Gastrocnemius medialis (tissue), 4 donors: ENCODE measurements around the gene TAS2R40. TPM values are rescaled to one million over a fixed set of nuclear protein-coding genes. Genes with fewer than 3 reads are reported as not detected.

Experiments used
- ATAC-seq, 2 donors: fragments of 150-250 bp; one replicate each; pipeline ENCODE4 v1.9.1; 2016
- DNase-seq, 2 donors: peaks; one replicate each; pipeline ENCODE4 v3.0.0-alpha.2; 2019
- H3K27ac ChIP-seq, 4 donors: fragments of 200-600 bp; sonication (generic); 1 replicate in 1 of 4; 2 replicates in 3 of 4; pipeline ENCODE4 v1.5.1; 2016 to 2018; ENCODE audit warnings: mild to moderate bottlenecking in 2 of 4, moderate library complexity in 1 of 4
- H3K27me3 ChIP-seq, 3 donors: fragments of 200-600 bp; sonication (generic) in 2 of 3; 1 replicate in 1 of 3; 2 replicates in 2 of 3; pipeline versions ENCODE4 v1.5.1 to v1.6.0; 2016 to 2019; ENCODE audit warnings: mild to moderate bottlenecking in 1 of 3, moderate library complexity in 1 of 3
- H3K36me3 ChIP-seq, 2 donors: fragments of 200-600 bp; sonication (generic) in 1 of 2; one replicate each; pipeline ENCODE4 v1.5.1; 2017 to 2018
- H3K4me1 ChIP-seq, 2 donors: fragments of 200-600 bp; sonication (generic) in 1 of 2; one replicate each; pipeline ENCODE4 v1.5.1; 2016 to 2017; ENCODE audit warnings: mild to moderate bottlenecking in 2 of 2
- H3K4me3 ChIP-seq, 4 donors: fragments of 200-600 bp; sonication (generic) in 3 of 4; 1 replicate in 1 of 4; 2 replicates in 3 of 4; pipeline ENCODE4 v1.5.1; 2016 to 2019; ENCODE audit warnings: mild to moderate bottlenecking in 2 of 4
- H3K9me3 ChIP-seq, 3 donors: fragments of 200-600 bp; sonication (generic) in 2 of 3; 1 replicate in 1 of 3; 2 replicates in 2 of 3; pipeline ENCODE4 v1.5.1; 2016 to 2019
- CTCF ChIP-seq, 5 experiments: fragments of 450-650 bp in 3 of 5; fragments of 200-600 bp in 2 of 5; sonication (generic) in 2 of 5; IDR thresholded peaks in 4 of 5; conservative IDR thresholded peaks in 1 of 5; 1 replicate in 4 of 5; 2 replicates in 1 of 5; pipeline ENCODE4 v1.5.1; 2016 to 2019; ENCODE audit warnings: antibody characterized with exemption in 5 of 5, mild to moderate bottlenecking in 3 of 5, moderate library complexity in 3 of 5
- POLR2A ChIP-seq, 2 donors: fragments of 450-650 bp; IDR thresholded peaks; one replicate each; pipeline ENCODE4 v1.6.1; 2017; ENCODE audit warnings: antibody characterized with exemption in 2 of 2, mild to moderate bottlenecking in 2 of 2, moderate library complexity in 2 of 2
- in situ Hi-C, 4 donors: fragments of 200-750 bp; cut with MboI; loops; one replicate each; pipeline versions ENCODE4 v1.15.0 to v1.8.0; 2017; ENCODE audit warnings: low sequenced_read_pairs in 4 of 4
- intact Hi-C: fragments of 100-400 bp; cut with DNase I; formaldehyde crosslinking; loops from one replicate; pipeline ENCODE4 v1.15.1; 2023; ENCODE audit warnings: low total_unique reads
- total RNA-seq, 4 donors: library from RNA; depleted of rRNA; stranded (reverse); fragments of >200 nt; gene quantifications; one replicate each; pipeline versions ENCODE4 v1.1.0 to v1.2.3, GENCODE V29; 2016

The TAS2R40 gene
- total RNA-seq, 4 donors from 2014 or later, result not detected

- in situ Hi-C loops, result loop anchor here in 2 of 4 donors (10.0 kb wide), 2 partner anchors 157 to 167 kb away; partner anchors contain the start of gene EPHA1 (in 1 of the 2)
Observed at GRCh38 chr7:143247372-143247771, 25.5 kb downstream of the TAS2R40 start.

GRCh38 chr7:143248761-143249354 is 27.0 kb downstream of the TAS2R40 start:
- ATAC-seq (no peak), DNase-seq (no peak)
- TF ChIP-seq CTCF (IDR thresholded peaks at IDR 0.05 in 4 of 5, conservative IDR thresholded peaks at IDR 0.05 in 1 of 5), result no peak
- TF ChIP-seq POLR2A (IDR thresholded peaks at IDR 0.05), result no peak
- intact Hi-C loops (no loop called here), in situ Hi-C loops (loop anchor here in 2 of 4 donors (10.0 kb wide), 2 partner anchors 156 to 166 kb away; partner anchors contain the start of gene EPHA1 (in 1 of the 2))
- H3K4me3 ChIP-seq, result no peak overlapping the region
- no peaks in the 10 kb centered on the region for H3K4me1 ChIP-seq
- no peaks in the 10 kb centered on the region for H3K36me3 ChIP-seq
- H3K9me3 ChIP-seq, result no peaks in the 10 kb centered on the region
- H3K27me3 ChIP-seq, result no peaks in the 10 kb centered on the region
- H3K27ac ChIP-seq, result no peak overlapping the region

More at GRCh38 chr7:143247372-143247771, 25.5 kb downstream of the TAS2R40 start:
- Histone ChIP-seq H3K4me1 (no peaks in the 10 kb centered on the region), H3K4me3 (no peak overlapping the region), H3K36me3 (no peaks in the 10 kb centered on the region), H3K27ac (no peak overlapping the region), H3K9me3 (no peaks in the 10 kb centered on the region), H3K27me3 (no peaks in the 10 kb centered on the region)
- intact Hi-C loops, result no loop called here
- no peak for TF ChIP-seq CTCF (IDR thresholded peaks at IDR 0.05 in 4 of 5, conservative IDR thresholded peaks at IDR 0.05 in 1 of 5)
- DNase-seq, result no peak
- ATAC-seq, result no peak

GRCh38 chr7:143250199-143250598 is 28.4 kb downstream of the TAS2R40 start:
- DNase-seq, result no peak
- Histone ChIP-seq H3K4me3 (no peak overlapping the region), H3K4me1 (no peaks in the 10 kb centered on the region), H3K36me3 (no peaks in the 10 kb centered on the region), H3K9me3 (no peaks in the 10 kb centered on the region), H3K27me3 (no peaks in the 10 kb centered on the region), H3K27ac (no peak overlapping the region)
- TF ChIP-seq POLR2A (IDR thresholded peaks at IDR 0.05), result no peak
- in situ Hi-C loops, result loop anchor here in 1 of 4 donors (5.0 kb wide), 1 partner anchor 47 kb away; no protein-coding TSS in a partner anchor
- ATAC-seq, result no peak
- intact Hi-C loops, result no loop called here

GRCh38 chr7:143250822-143251221 is 29.0 kb downstream of the TAS2R40 start:
- H3K4me3 ChIP-seq, result no peak overlapping the region
- ATAC-seq (no peak), DNase-seq (no peak)
- H3K36me3 ChIP-seq, result no peaks in the 10 kb centered on the region
- no peaks in the 10 kb centered on the region for H3K9me3 ChIP-seq
- in situ Hi-C loops, result loop anchor here in 1 of 4 donors (5.0 kb wide), 1 partner anchor 46 kb away; no protein-coding TSS in a partner anchor
- TF ChIP-seq CTCF (IDR thresholded peaks at IDR 0.05 in 4 of 5, conservative IDR thresholded peaks at IDR 0.05 in 1 of 5), result no peak
- TF ChIP-seq POLR2A (IDR thresholded peaks at IDR 0.05), result no peak
- no peaks in the 10 kb centered on the region for H3K27me3 ChIP-seq
- intact Hi-C loops, result no loop called here
- H3K27ac ChIP-seq, result no peak overlapping the region
- H3K4me1 ChIP-seq, result no peaks in the 10 kb centered on the region

GRCh38 chr7:143252006-143252405 is 30.2 kb downstream of the TAS2R40 start:
- H3K27ac ChIP-seq, result no peak overlapping the region
- intact Hi-C loops, result no loop called here
- no peaks in the 10 kb centered on the region for H3K36me3 ChIP-seq
- DNase-seq (no peak), ATAC-seq (no peak)
- in situ Hi-C loops, result loop anchor here in 1 of 4 donors (5.0 kb wide), 1 partner anchor 45 kb away; no protein-coding TSS in a partner anchor
- H3K4me1 ChIP-seq, result no peaks in the 10 kb centered on the region
- no peaks in the 10 kb centered on the region for H3K27me3 ChIP-seq
- no peak overlapping the region for H3K4me3 ChIP-seq
- TF ChIP-seq POLR2A (IDR thresholded peaks at IDR 0.05) (no peak), CTCF (IDR thresholded peaks at IDR 0.05 in 4 of 5, conservative IDR thresholded peaks at IDR 0.05 in 1 of 5) (no peak)
- no peaks in the 10 kb centered on the region for H3K9me3 ChIP-seq
